Retinal pigment epithelial cell (primary cell): ENCODE measurements around the gene SLCO2A1.
A peak's percentile ranks its signal among the peaks of the same experiment; 100 is the strongest.

Source experiments
- DNase-seq: peaks from one replicate; pipeline ENCODE4 v3.0.0-alpha.2; 2010; ENCODE audit warnings: low read depth
- H3K4me3 ChIP-seq: 2 replicates; pipeline ENCODE4 v1.5.1; 2011; ENCODE audit warnings: mild to moderate bottlenecking, low read length, control low read depth, moderate library complexity
- TF ChIP-seq, protein P1 (sequence below): conservative IDR thresholded peaks from 2 replicates; pipeline ENCODE4 v1.5.1; 2011; ENCODE audit warnings: low read depth, low read length, control low read depth, inconsistent platforms

SLCO2A1 gene

DNA sequence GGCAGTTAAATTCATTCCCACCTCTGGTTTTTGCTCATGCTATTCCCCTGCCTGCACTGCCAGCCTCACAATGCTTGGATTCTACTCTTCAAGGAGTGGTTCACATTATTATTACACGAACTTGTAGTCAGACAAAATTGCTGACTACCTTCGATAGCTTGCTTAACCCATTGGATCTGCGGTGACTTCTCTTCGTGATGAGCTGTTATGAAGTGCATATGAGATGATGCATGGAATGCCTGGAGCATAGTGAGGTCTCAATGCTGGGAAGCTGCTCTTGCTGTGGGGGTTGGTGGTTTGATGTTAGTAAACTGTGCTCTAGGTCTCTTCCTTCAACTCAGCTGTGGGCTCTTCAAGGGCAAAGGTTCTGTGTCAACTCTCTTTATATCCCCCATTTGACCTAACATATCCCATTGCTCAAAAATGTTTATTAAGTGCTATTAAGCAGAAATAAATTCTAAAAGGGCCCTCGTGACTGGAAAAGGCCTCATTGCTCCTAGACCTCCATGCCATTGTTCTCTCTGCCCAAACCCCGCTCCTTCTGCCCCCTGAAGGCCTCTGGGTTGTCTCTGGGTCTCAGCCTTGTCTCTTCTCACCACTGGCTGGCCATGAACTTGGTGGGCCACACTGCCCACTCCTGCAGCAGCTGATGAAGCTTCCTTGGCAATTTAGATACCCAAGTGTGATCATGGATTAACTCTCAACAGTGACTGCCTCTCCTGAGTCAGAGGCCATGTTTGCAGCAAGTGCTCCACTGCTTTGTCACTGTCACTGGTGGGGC, 4.5 kb upstream of the SLCO2A1 start:
- no peak for DNase-seq
- TF ChIP-seq, protein P1, sequence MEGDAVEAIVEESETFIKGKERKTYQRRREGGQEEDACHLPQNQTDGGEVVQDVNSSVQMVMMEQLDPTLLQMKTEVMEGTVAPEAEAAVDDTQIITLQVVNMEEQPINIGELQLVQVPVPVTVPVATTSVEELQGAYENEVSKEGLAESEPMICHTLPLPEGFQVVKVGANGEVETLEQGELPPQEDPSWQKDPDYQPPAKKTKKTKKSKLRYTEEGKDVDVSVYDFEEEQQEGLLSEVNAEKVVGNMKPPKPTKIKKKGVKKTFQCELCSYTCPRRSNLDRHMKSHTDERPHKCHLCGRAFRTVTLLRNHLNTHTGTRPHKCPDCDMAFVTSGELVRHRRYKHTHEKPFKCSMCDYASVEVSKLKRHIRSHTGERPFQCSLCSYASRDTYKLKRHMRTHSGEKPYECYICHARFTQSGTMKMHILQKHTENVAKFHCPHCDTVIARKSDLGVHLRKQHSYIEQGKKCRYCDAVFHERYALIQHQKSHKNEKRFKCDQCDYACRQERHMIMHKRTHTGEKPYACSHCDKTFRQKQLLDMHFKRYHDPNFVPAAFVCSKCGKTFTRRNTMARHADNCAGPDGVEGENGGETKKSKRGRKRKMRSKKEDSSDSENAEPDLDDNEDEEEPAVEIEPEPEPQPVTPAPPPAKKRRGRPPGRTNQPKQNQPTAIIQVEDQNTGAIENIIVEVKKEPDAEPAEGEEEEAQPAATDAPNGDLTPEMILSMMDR = no peak
- no peak overlapping the region for H3K4me3 ChIP-seq

DNA sequence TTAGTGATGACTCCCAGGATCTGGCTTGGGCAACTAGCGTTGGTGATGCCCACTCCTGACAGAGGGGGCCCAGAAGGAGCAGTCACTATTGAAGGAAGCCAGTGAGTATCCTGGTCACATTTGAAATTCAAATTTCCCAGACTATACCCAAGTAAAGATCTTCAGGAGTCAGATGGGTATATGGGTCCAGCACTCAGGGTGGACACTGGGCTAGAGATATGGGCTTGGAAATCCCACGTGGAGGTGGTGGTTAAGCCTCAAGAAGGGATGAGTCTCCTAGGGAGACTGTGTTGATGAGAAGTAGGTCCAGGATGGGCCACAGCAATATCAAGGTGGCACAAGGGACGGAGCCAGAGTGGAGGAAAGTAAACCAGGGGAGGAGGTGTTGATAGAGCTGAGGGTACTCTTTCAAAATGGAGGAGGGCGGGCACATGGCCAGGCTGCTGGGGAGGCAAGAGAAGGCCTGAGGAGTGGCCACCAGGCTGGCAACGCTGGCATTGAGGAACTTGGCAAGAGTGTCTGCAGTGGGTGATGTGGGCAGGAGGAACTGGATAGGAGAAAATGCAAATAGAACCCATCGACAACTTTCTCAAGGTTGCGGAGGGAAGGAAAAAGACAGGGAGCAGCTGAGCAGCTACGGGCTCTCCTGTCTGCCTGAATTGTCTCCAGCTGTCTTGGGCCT, 3.7 kb upstream of the SLCO2A1 start:
- DNase-seq = no peak
- TF ChIP-seq, protein P1 = no peak
- no peak overlapping the region for H3K4me3 ChIP-seq

DNA sequence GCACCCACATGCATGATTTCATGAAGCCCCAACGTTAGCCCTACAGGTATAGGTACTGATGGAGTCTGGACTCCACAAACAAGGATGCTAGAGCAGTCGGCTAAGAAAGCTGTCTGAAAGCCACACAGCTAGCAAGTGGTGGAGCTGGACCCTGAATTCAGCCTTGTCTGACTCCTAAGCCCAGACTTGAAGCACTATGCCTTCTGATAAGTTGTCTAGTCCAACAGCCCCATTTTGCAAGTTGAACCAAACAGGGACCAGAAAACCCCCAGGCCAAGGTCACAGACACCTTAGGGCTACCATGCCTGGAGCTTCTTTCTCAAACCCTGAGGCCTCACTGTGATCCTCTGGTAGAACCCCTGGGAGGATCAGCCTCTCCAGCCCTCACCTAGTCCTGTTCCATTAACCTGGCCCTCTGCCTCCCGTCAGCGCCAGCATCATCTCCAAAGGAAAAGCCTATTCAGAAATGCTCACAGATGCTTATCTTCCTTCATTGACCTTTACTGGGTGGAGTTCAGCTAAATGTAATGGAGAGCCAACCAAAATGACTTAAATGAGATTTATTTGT, 1.7 kb upstream of the SLCO2A1 start:
- DNase-seq = no peak
- TF ChIP-seq, protein P1 = no peak
- H3K4me3 ChIP-seq = no peak overlapping the region

DNA sequence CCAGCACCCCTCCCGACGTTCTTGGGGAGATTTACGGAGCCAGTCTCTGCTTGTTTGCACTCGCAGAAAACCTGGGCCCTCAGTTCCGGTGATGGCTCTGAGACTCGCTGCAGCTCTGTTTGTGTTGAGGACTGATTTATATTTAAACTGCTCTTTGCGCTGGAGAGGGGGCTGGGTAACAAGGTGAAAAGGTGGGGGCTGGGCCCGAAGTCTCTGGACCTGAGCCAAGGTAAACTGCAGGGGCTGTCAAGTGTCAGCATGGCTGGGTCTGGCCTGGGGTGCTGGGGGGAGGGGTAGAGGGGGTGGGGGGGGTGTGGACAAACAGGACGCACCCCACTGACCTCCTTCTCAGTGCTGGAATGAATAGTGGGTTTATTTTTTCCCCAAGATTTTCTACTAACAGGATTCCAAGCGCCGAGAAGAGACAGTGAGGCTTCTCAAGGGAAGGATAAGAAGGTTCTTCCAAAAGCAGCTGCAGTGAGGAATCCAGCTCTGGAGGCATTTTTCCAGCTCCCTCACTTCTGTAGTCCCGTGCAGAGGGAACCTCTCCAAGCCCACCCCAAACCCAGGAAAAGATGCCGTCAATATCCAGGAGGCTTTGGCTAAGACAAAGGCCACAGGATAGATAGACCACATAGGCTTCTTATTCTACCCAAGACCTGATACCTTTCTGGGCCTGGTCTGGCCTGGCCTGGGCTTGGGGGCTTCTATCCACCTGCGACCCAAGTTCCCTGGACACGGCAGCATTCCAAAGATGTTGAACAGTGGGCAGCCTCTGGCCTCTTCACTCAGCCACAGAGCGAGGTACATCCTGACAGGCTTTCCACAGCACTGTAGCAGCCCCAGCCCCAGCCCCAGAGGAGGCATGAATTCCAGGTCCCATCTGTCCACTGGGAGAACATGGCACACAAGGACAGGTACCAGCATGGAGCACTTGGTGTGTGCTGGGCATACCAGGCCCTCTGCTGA, 938 bp upstream of the SLCO2A1 start:
- H3K4me3 ChIP-seq = peak overlapping the region; percentile 43

DNA sequence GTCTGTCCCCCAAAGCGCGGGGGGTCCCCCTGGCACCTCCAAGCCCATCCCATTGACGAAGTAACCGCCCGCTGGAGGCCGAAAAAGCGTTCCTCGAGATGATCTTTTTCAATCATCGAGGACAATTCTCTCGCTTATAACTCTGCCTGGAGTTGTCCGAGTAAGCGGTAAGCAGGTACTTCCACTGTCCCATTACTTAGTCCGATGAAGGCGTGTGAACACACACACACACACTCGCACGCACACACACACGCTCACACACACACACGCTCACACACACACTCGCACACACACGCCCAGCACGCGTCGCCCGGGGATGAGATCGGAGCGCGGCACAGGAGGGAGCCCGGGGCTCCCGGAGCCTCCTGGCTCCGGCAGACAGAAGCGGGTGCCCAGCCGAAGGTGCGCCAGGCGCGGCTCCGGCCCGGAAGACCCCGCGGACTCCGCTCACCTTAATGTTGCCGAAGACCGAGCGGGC, 430 bp downstream of the SLCO2A1 start:
- TF ChIP-seq, protein P1 = no peak
- no peak for DNase-seq
- H3K4me3 ChIP-seq = peak overlapping the region; percentile 43

More for the DNA sequence above, 938 bp upstream of the SLCO2A1 start:
- no peak for DNase-seq
- TF ChIP-seq, protein P1 = no peak

DNA sequence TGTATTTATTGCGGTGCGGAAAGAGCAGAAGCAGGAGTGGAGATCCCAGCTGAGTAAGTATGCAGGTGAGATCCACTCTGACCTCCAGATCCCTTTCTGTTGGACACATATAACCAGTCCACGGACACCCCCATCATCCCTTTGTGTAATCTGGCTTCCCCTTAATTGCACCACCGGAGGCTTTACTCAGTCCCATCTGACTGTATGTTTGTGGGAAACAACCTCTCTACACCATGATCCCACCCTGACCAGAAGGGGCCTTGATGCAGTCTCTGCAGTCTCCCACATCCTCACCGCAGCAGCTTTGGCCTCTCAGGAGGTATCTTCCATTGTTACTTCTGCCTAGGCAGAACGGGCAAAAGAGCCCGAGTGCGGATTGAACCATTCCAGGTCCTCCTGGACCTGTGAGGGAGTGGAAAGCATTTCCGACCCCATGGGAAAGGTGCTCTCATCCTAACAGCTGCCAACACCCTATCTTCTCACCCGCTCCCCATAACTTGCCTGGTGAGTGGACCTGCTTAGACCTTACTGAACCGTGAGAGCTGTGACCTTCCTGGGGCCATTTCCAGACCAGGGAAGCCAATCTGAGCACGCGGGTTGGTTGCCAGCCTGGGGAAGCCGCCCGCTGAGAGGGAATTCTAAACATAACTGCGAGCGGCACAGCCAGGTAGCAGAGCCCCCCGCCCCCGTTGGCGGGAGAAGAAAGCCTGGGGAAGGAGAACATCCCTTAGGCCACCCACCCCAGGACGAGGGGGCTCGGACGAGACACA, 1.1 kb downstream of the SLCO2A1 start:
- TF ChIP-seq, protein P1 = no peak
- H3K4me3 ChIP-seq = peak overlapping the region; percentile 43
- DNase-seq = no peak
